BLaER1 (cell line): Measurements from ENCODE around the gene MRPL21.

Experiments used
- H3K27ac ChIP-seq: shearing (Covaris generic); formaldehyde crosslinking; 2 replicates; pipeline ENCODE4 v1.8.1; 2022
- H3K27me3 ChIP-seq: shearing (Covaris generic); formaldehyde crosslinking; 2 replicates; pipeline ENCODE4 v1.8.1; 2022
- H3K36me3 ChIP-seq: shearing (Covaris generic); formaldehyde crosslinking; 2 replicates; pipeline ENCODE4 v1.8.1; 2022
- H3K4me1 ChIP-seq: shearing (Covaris generic); formaldehyde crosslinking; 2 replicates; pipeline ENCODE4 v1.8.1; 2022
- H3K4me2 ChIP-seq: shearing (Covaris generic); formaldehyde crosslinking; 2 replicates; pipeline ENCODE4 v1.8.1; 2022
- H3K4me3 ChIP-seq: shearing (Covaris generic); formaldehyde crosslinking; 2 replicates; pipeline ENCODE4 v1.8.1; 2022
- H3K9ac ChIP-seq: shearing (Covaris generic); formaldehyde crosslinking; 2 replicates; pipeline ENCODE4 v1.8.1; 2022
- H3K9me3 ChIP-seq: shearing (Covaris generic); formaldehyde crosslinking; 2 replicates; pipeline ENCODE4 v1.8.1; 2022
- H4K20me1 ChIP-seq: shearing (Covaris generic); formaldehyde crosslinking; 2 replicates; pipeline ENCODE4 v1.8.1; 2022
- Cebpa-rat ChIP-seq: shearing (Covaris generic); IDR thresholded peaks from 2 replicates; pipeline ENCODE4 v1.8.1; 2022

The MRPL21 gene

DNA sequence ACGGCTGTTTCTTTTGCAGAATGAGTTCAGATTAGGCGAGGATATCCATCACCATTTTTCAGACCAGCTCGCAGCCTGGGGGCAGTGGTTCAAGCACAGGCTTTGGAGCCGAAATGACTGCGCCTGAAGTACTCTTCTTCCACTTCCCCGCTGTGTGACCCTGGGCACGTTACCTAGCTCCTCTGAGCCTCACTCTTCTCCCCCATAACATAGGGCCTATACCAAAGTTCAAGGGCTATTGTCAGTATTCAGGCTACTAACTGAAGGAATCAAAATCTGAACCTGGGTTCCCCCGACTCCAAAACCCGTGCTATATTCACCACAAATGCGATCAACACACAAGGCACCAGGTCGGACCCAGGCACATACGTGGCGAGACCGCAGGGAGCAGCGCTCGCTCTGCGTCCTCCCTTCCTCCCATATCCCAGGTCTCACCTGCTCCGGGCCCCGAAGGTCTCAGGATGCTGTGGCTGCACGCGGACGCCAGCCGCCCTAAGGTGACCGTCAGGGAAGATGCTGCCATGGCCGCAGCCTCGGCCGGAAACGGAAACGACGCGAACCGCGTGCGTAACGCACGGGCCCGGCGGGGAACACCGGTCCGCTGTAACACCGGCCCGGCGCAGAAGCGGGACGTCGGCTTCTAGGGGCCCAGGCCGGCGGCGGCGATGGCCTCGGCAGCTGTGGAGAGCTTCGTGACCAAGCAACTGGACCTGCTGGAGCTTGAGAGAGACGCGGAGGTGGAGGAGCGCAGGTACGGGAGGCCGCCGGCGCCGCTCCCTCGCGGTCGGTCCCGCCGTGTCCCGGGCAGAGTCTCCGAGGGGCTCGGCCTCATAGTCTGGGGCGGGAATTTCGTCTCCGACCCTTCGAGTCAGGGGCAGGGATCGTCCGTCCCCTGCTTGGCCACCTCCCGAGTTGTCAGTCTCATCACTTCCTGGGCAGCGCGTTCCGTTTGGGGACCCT, at the start of gene MRPL21, which contains the start of gene IGHMBP2:
Gene MRPL21, minus strand, starts transcription at position 545 of the 960 bp plus-strand sequence. Its CDS starts 22 bp downstream, at position 523.
Gene IGHMBP2, plus strand, starts transcription at position 604 of the 960 bp plus-strand sequence. Its CDS starts 62 bp downstream, at position 666.
- Histone ChIP-seq H3K4me3 (peak within 1 kb of the TSS; percentile 80), H3K36me3 (peaks cover 58% of the 10 kb centered on the region), H3K4me2 (peak within 1 kb of the TSS; percentile 89), H3K27ac (peak within 1 kb of the TSS; percentile 84), H3K4me1 (peaks cover 44% of the 10 kb centered on the region), H3K9ac (peak within 1 kb of the TSS; percentile 86), H3K9me3 (no peaks in the 10 kb centered on the region), H4K20me1 (peaks cover 56% of the 10 kb centered on the region), H3K27me3 (no peaks in the 10 kb centered on the region)
- TF ChIP-seq Cebpa-rat = no peak

DNA sequence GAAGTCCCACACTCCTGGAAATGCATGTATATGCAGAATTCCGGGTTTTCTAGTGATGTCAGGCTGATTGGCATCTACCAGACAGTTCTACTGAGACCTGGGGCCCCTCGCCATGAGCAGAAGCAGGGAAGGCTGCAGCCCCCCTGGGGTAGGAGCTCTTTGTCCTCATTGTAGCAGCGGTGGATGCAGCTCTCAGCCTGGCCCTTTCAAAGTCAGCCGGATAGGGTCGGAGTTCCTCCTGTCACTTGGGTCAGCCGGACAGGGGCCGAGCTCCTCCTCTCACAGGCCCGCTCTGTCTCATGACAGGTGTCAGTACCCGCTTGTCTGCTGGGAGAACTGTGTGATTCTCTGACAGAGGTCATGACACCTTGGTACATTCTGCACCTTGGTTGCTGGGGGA, 47.1 kb upstream of the MRPL21 start:
- Histone ChIP-seq H3K4me1 (peaks cover 31% of the 10 kb centered on the region), H3K9ac (no peak overlapping the region), H3K36me3 (no peaks in the 10 kb centered on the region), H3K4me3 (no peak overlapping the region), H3K9me3 (no peaks in the 10 kb centered on the region), H3K27ac (no peak overlapping the region), H3K27me3 (no peaks in the 10 kb centered on the region), H3K4me2 (0 out of 2 replicates have a peak overlapping the region, but pooled peaks have one; percentile 26), H4K20me1 (no peaks in the 10 kb centered on the region)
- TF ChIP-seq Cebpa-rat = no peak

DNA sequence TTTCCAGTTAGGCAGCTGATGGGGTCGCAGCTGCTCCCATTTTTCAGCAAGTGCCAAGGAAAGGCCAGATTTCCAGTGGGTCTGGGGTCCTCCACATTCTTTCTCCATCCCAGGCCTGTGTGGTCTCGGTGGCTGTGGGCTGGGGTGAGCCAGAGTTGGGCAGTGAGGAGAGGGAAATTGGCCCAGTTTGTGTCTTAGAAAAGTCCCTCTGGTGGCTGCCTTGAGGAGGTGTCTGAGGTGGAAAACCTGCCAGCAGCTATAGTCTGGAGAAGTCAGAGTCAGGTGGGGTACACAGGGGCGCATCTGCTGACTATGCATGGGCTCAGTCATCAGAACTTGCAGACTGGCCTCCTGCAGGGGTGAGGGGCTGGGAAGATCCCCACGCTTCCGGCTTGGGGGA, 46.6 kb upstream of the MRPL21 start:
- Histone ChIP-seq H3K9ac (no peak overlapping the region), H3K9me3 (no peaks in the 10 kb centered on the region), H3K27me3 (no peaks in the 10 kb centered on the region), H3K27ac (no peak overlapping the region), H3K4me1 (peaks cover 27% of the 10 kb centered on the region), H3K36me3 (no peaks in the 10 kb centered on the region), H3K4me2 (no peak overlapping the region), H3K4me3 (no peak overlapping the region), H4K20me1 (no peaks in the 10 kb centered on the region)
- TF ChIP-seq Cebpa-rat = no peak

DNA sequence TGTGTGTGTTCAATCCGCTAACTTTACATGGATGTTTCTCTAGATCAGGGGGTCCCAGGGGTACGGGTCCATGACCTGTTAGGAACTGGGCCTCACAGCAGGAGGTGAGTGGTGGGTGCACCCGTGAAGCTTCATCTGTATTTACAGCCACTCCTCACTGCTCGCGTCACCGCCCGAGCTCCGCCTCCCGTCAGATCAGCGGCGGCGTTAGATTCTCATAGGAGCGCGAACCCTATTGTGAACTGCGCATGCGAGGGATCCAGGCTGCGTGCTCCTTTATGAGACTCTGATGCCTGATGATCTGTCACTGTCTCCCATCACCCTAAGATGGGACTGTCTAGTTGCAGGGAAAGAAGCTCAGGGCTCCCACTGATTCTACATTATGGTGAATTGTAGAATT, 45.3 kb upstream of the MRPL21 start:
- Histone ChIP-seq H4K20me1 (no peaks in the 10 kb centered on the region), H3K4me1 (peaks cover 21% of the 10 kb centered on the region), H3K27ac (no peak overlapping the region), H3K9me3 (no peaks in the 10 kb centered on the region), H3K27me3 (no peaks in the 10 kb centered on the region), H3K9ac (no peak overlapping the region), H3K36me3 (no peaks in the 10 kb centered on the region), H3K4me3 (no peak overlapping the region), H3K4me2 (no peak overlapping the region)
- TF ChIP-seq Cebpa-rat = no peak

GRCh38 chr11:68948496-68948895, 44.9 kb upstream of the MRPL21 start:
- no peak overlapping the region for H3K4me3 ChIP-seq
- H3K27me3 ChIP-seq = no peaks in the 10 kb centered on the region
- peaks cover 22% of the 10 kb centered on the region for H3K4me1 ChIP-seq
- H3K9ac ChIP-seq = no peak overlapping the region
- no peak overlapping the region for H3K27ac ChIP-seq
- no peaks in the 10 kb centered on the region for H4K20me1 ChIP-seq
- no peak overlapping the region for H3K4me2 ChIP-seq
- H3K9me3 ChIP-seq = no peaks in the 10 kb centered on the region
- H3K36me3 ChIP-seq = no peaks in the 10 kb centered on the region
- TF ChIP-seq Cebpa-rat = no peak

DNA sequence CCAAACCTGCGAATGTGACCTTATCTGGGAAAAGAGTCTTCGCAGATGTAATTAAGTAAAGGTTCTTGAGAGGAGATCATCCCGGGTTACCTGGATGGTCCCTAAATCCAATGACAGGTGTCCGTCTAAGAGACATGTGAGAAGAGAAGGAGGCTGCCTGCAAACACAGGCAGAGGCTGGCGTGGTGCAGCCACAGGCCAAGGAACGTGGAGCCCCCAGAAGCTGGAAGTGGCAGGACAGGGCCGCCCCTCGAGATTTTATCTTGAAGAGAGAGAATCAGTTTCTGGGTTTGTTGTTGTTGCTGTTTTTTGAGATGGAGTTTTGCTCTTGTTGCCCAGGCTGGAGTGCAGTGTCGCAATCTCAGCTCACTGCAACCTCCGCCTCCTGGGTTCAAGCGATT, 43.5 kb upstream of the MRPL21 start:
- Histone ChIP-seq H3K27me3 (no peaks in the 10 kb centered on the region), H3K9me3 (no peaks in the 10 kb centered on the region), H3K36me3 (no peaks in the 10 kb centered on the region), H4K20me1 (no peaks in the 10 kb centered on the region), H3K4me1 (peaks cover 33% of the 10 kb centered on the region), H3K4me2 (no peak overlapping the region), H3K9ac (no peak overlapping the region), H3K27ac (no peak overlapping the region), H3K4me3 (no peak overlapping the region)
- no peak for TF ChIP-seq Cebpa-rat

DNA sequence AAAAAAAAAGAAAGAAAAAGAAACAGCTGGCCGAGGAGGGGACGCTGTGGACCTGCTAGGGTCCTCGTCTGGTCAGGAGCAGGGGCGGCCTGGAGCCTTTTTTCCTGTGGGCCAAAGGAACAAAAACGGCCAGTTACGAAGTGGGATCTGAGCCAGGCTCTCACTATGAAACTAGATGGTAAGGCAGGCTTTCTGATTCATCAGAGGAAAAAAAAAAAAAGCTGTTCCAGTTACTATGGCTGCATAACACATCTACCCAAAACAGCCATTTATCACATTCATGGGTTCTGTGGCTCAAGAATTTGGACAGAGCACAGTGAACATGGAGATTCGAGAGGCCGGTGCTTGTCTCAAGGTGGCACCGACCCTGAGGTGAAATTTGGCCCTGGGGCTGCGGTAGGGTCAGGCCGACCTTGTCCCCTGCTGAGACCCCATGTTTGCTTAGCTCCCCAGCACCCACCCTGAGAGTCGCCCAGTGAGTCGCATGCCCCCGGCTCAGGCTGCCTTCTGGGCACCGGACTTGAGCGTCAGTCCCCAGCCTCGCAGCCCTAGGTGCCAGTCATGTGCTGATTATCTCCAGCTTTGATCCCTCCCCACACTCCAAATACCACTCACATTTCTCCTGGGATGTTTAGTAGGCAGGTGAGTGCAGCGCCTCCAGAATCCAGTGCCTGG, 42.9 kb upstream of the MRPL21 start:
- TF ChIP-seq Cebpa-rat = no peak

DNA sequence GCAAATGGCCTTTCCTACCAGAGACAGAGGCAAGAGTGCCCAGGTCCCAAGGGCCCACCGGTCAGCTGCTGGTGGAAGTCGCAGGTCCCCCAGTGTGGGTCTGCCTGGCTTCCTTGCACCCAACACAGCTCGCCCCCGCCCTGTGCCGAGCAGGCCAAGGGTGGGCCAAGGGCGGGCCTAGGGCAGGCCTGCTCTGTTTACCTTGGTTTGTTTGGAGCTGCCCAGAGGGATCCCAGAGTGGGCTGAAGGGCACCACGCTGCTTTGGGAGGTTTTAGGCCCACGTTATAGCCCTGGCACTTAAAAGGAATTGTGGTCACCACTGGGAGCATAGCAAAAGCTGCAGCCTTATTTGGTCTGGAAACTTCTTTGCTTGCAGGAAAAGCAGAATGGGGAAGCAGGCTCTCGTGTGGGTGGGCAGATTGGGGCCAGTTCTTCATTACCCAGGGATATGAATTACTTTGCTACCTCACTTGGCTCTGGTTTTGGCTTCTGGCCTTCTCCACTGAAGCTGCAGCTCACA, 39.2 kb upstream of the MRPL21 start:
- H3K4me3 ChIP-seq = no peak overlapping the region
- peaks cover 26% of the 10 kb centered on the region for H3K36me3 ChIP-seq
- H3K9me3 ChIP-seq = no peaks in the 10 kb centered on the region
- H3K27me3 ChIP-seq = no peaks in the 10 kb centered on the region
- peaks cover 25% of the 10 kb centered on the region for H4K20me1 ChIP-seq
- no peak overlapping the region for H3K4me2 ChIP-seq
- H3K4me1 ChIP-seq = peaks cover 37% of the 10 kb centered on the region
- no peak overlapping the region for H3K27ac ChIP-seq
- no peak overlapping the region for H3K9ac ChIP-seq
- TF ChIP-seq Cebpa-rat = no peak

More for the DNA sequence above, 42.9 kb upstream of the MRPL21 start:
- H4K20me1 ChIP-seq = no peaks in the 10 kb centered on the region
- H3K9me3 ChIP-seq = no peaks in the 10 kb centered on the region
- no peak overlapping the region for H3K9ac ChIP-seq
- no peak overlapping the region for H3K4me3 ChIP-seq
- no peaks in the 10 kb centered on the region for H3K36me3 ChIP-seq
- H3K4me1 ChIP-seq = peaks cover 27% of the 10 kb centered on the region
- no peak overlapping the region for H3K4me2 ChIP-seq
- no peak overlapping the region for H3K27ac ChIP-seq
- no peaks in the 10 kb centered on the region for H3K27me3 ChIP-seq

DNA sequence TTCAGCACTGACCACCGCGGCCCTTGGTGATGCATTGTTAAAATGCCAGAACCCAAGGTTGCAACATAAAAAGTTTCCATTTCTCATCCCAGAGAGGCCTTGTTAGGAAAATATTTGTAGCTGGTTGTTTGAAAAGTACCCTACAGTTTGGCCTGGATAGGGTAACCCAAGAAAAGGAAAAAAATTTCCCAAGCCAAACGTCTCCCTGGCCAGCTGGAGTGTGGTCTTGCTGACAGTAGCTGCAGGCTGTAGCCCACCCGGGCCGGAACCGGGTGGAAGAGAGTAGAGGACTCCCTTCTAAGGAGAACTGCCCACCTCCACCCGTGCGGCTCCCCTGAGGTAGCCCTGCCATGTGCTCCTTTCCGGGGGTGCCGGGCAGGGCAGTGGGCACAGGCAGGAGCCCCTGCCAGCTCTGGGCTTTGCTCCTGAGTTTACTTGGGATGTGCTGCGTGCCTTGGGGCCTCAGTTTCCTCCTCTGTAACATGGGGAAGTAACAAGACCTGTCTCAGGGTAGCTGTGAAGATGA, 38.5 kb upstream of the MRPL21 start:
- no peak overlapping the region for H3K27ac ChIP-seq
- H3K4me2 ChIP-seq = no peak overlapping the region
- no peaks in the 10 kb centered on the region for H3K27me3 ChIP-seq
- no peaks in the 10 kb centered on the region for H3K9me3 ChIP-seq
- H3K4me1 ChIP-seq = peaks cover 33% of the 10 kb centered on the region
- TF ChIP-seq Cebpa-rat = no peak
- H3K4me3 ChIP-seq = no peak overlapping the region
- peaks cover 32% of the 10 kb centered on the region for H3K36me3 ChIP-seq
- H3K9ac ChIP-seq = no peak overlapping the region
- H4K20me1 ChIP-seq = peaks cover 32% of the 10 kb centered on the region
